ENCODE results near the gene PISD.

The PISD gene

GRCh38 chr22:31629741-31630184 lies 32.3 kb downstream of the PISD start:
- TF ChIP-seq CTCF (IDR thresholded peaks at IDR 0.05): no peak
- Histone ChIP-seq H3K27ac (peak overlapping the region; percentile 92), H3K9me3 (no peaks in the 10 kb centered on the region), H3K36me3 (peaks cover 83% of the 10 kb centered on the region), H3K27me3 (no peaks in the 10 kb centered on the region), H3K4me3 (ENCODE audit: low read depth in 1 of 2, low read length in 1 of 2) (peak overlapping the region; percentile 55 to 73), H3K4me1 (ENCODE audit: control insufficient read depth in 1 of 2, insufficient read depth in 1 of 2, low read depth in 1 of 2, low read length in 1 of 2) (peaks cover 60 to 66% of the 10 kb centered on the region in 2 experiments)

- H3K27me3 ChIP-seq: no peaks in the 10 kb centered on the region
- TF ChIP-seq CTCF (IDR thresholded peaks at IDR 0.05): no peak
- peaks cover 86% of the 10 kb centered on the region for H3K36me3 ChIP-seq
- peak overlapping the region in 1 of 2 experiments; percentile 73 for H3K4me3 ChIP-seq (ENCODE audit: low read depth in 1 of 2, low read length in 1 of 2)
- no peaks in the 10 kb centered on the region for H3K9me3 ChIP-seq
- peak overlapping the region; percentile 92 for H3K27ac ChIP-seq
- peaks cover 54 to 60% of the 10 kb centered on the region in 2 experiments for H3K4me1 ChIP-seq (ENCODE audit: control insufficient read depth in 1 of 2, insufficient read depth in 1 of 2, low read depth in 1 of 2, low read length in 1 of 2)
These were observed 32.9 kb downstream of the PISD start for GRCh38 chr22:31628969-31629708.

- Histone ChIP-seq H3K27me3 (no peaks in the 10 kb centered on the region), H3K27ac (peak overlapping the region; percentile 46), H3K4me1 (ENCODE audit: control insufficient read depth in 1 of 2, insufficient read depth in 1 of 2, low read depth in 1 of 2, low read length in 1 of 2) (peaks cover 46 to 52% of the 10 kb centered on the region in 2 experiments), H3K9me3 (no peaks in the 10 kb centered on the region), H3K36me3 (peaks cover 90% of the 10 kb centered on the region), H3K4me3 (ENCODE audit: low read depth in 1 of 2, low read length in 1 of 2) (no peak overlapping the region)
- no peak for TF ChIP-seq CTCF (IDR thresholded peaks at IDR 0.05)
These were observed 33.7 kb downstream of the PISD start for GRCh38 chr22:31628362-31628761.

- Histone ChIP-seq H3K4me3 (ENCODE audit: low read depth in 1 of 2, low read length in 1 of 2) (no peak overlapping the region), H3K36me3 (peaks cover 90% of the 10 kb centered on the region)
- no peak for TF ChIP-seq CTCF (IDR thresholded peaks at IDR 0.05)
These were observed 34.7 kb downstream of the PISD start for GRCh38 chr22:31627223-31627731.

GRCh38 chr22:31626427-31627150 lies 35.4 kb downstream of the PISD start:
- H3K4me3 ChIP-seq (ENCODE audit: low read depth in 1 of 2, low read length in 1 of 2): no peak overlapping the region
- peaks cover 31 to 34% of the 10 kb centered on the region in 2 experiments for H3K4me1 ChIP-seq (ENCODE audit: control insufficient read depth in 1 of 2, insufficient read depth in 1 of 2, low read depth in 1 of 2, low read length in 1 of 2)
- H3K9me3 ChIP-seq: no peaks in the 10 kb centered on the region
- peaks cover 90% of the 10 kb centered on the region for H3K36me3 ChIP-seq
- peak overlapping the region; percentile 46 for H3K27ac ChIP-seq
- TF ChIP-seq CTCF (IDR thresholded peaks at IDR 0.05): no peak
- H3K27me3 ChIP-seq: no peaks in the 10 kb centered on the region

More at GRCh38 chr22:31627223-31627731, 34.7 kb downstream of the PISD start:
- no peaks in the 10 kb centered on the region for H3K9me3 ChIP-seq
- H3K27ac ChIP-seq: peak overlapping the region; percentile 46
- no peaks in the 10 kb centered on the region for H3K27me3 ChIP-seq
- H3K4me1 ChIP-seq (ENCODE audit: control insufficient read depth in 1 of 2, insufficient read depth in 1 of 2, low read depth in 1 of 2, low read length in 1 of 2): peaks cover 38 to 41% of the 10 kb centered on the region in 2 experiments

Measured in neutrophil (primary cell).